SK-N-SH (cell line): Measurements from ENCODE around the gene R3HCC1L. TPM values are rescaled to one million over a fixed set of nuclear protein-coding genes. Genes with fewer than 3 reads are reported as not detected.

ENCODE experiments used
- CTCF ChIA-PET: fragments of 300-600, 350-600 bp; formaldehyde crosslinking; extraction: SDS; loops from one replicate; lab custom pipeline; 2021; lab: Yijun Ruan, JAX
- POLR2A ChIA-PET: fragments of 350-600 bp; sonication (Branson Sonifier 250); formaldehyde crosslinking; extraction: SDS; loops from one replicate; lab custom pipeline; 2020; ENCODE audit warnings: antibody characterized with exemption, inconsistent platforms; lab: Yijun Ruan, JAX
- DNase-seq: peaks from one replicate; pipeline ENCODE4 v3.0.0; 2012
- H2AFZ ChIP-seq: fragments of 200-600 bp; sonication (generic); 2 replicates; pipeline ENCODE4 v1.8.1; 2016; ENCODE audit warnings: antibody characterized with exemption, mild to moderate bottlenecking, low read depth
- H3F3A ChIP-seq: fragments of 200-600 bp; sonication (generic); replicated peaks from 2 replicates; pipeline ENCODE3; 2016; ENCODE audit warnings: antibody characterized with exemption, mild to moderate bottlenecking; ENCODE audit not compliant: insufficient read depth
- H3K27ac ChIP-seq, 2 experiments: fragments of 200-500 bp in 1 of 2; fragments of 200-600 bp in 1 of 2; sonication (Bioruptor generic) in 1 of 2; sonication (generic), shearing (Covaris generic) in 1 of 2; 2 replicates each; pipeline versions ENCODE4 v1.5.1 to v1.6.1; 2014 to 2016; ENCODE audit warnings: low read depth in 2 of 2, inconsistent platforms in 1 of 2, low read length in 1 of 2, mild to moderate bottlenecking in 1 of 2, mixed read lengths in 1 of 2
- H3K27me3 ChIP-seq: fragments of 200-600 bp; sonication (generic), shearing (Covaris generic); 2 replicates; pipeline ENCODE4 v1.6.1; 2016; ENCODE audit warnings: mixed run types; ENCODE audit not compliant: insufficient read depth
- H3K36me3 ChIP-seq, 2 experiments: fragments of 200-500 bp in 1 of 2; fragments of 200-600 bp in 1 of 2; sonication (Bioruptor generic) in 1 of 2; sonication (generic) in 1 of 2; replicated peaks in 1 of 2; 2 replicates each; pipeline versions ENCODE3 to v1.5.1; 2014 to 2016; ENCODE audit warnings: low read length in 1 of 2, mild to moderate bottlenecking in 1 of 2; ENCODE audit not compliant: insufficient read depth in 2 of 2, control insufficient read depth in 1 of 2
- H3K4me1 ChIP-seq, 2 experiments: fragments of 200-500 bp in 1 of 2; fragments of 200-600 bp in 1 of 2; sonication (Bioruptor generic) in 1 of 2; sonication (generic), shearing (Covaris generic) in 1 of 2; 2 replicates each; pipeline versions ENCODE4 v1.5.1 to v1.6.1; 2014 to 2016; ENCODE audit warnings: low read depth in 1 of 2, low read length in 1 of 2, mixed run types in 1 of 2; ENCODE audit not compliant: insufficient read depth in 2 of 2, control insufficient read depth in 1 of 2
- H3K4me2 ChIP-seq: fragments of 200-600 bp; sonication (generic), shearing (Covaris generic); 2 replicates; pipeline ENCODE4 v1.6.1; 2017; ENCODE audit warnings: mixed run types
- H3K4me3 ChIP-seq, 2 experiments: fragments of 200-500 bp in 1 of 2; fragments of 200-600 bp in 1 of 2; sonication (Bioruptor generic) in 1 of 2; sonication (generic), shearing (Covaris generic) in 1 of 2; 2 replicates each; pipeline versions ENCODE4 v1.5.1 to v1.8.1; 2014 to 2016; ENCODE audit warnings: low read depth in 2 of 2, inconsistent platforms in 1 of 2, low read length in 1 of 2, mild to moderate bottlenecking in 1 of 2, mixed read lengths in 1 of 2, moderate library complexity in 1 of 2
- H3K79me2 ChIP-seq: fragments of 200-600 bp; sonication (generic); 2 replicates; pipeline ENCODE4 v1.8.1; 2017; ENCODE audit warnings: mild to moderate bottlenecking; ENCODE audit not compliant: insufficient read depth
- H3K9ac ChIP-seq: fragments of 200-600 bp; sonication (generic); 2 replicates; pipeline ENCODE4 v1.6.1; 2017; ENCODE audit warnings: mixed run types
- H3K9me2 ChIP-seq: fragments of 200-600 bp; sonication (generic); 2 replicates; pipeline ENCODE4 v1.6.1; 2017; ENCODE audit warnings: mixed run types
- H3K9me3 ChIP-seq: fragments of 200-600 bp; sonication (generic); 2 replicates; pipeline ENCODE4 v1.6.1; 2017; ENCODE audit warnings: mixed run types, mild to moderate bottlenecking, moderate library complexity
- H4K20me1 ChIP-seq: fragments of 200-600 bp; sonication (generic); 2 replicates; pipeline ENCODE4 v1.6.1; 2017; ENCODE audit warnings: mild to moderate bottlenecking, mixed run types; ENCODE audit not compliant: insufficient read depth
- FOXM1 ChIP-seq: IDR thresholded peaks from 2 replicates; pipeline ENCODE4 v1.4.0; 2012; ENCODE audit warnings: low read depth, mild to moderate bottlenecking
- JUND ChIP-seq: IDR thresholded peaks from 2 replicates; pipeline ENCODE4 v1.4.0; 2012
- NRF1 ChIP-seq: IDR thresholded peaks from 2 replicates; pipeline ENCODE4 v1.6.1; 2012; ENCODE audit warnings: low read depth, mild to moderate bottlenecking, low read length
- PBX3 ChIP-seq: IDR thresholded peaks from 2 replicates; pipeline ENCODE4; 2012
- RFX5 ChIP-seq: IDR thresholded peaks from 2 replicates; pipeline ENCODE4 v1.6.1; 2012; ENCODE audit warnings: mild to moderate bottlenecking, improper control_type of control experiment, low read length
- RXRA ChIP-seq: IDR thresholded peaks from 2 replicates; pipeline ENCODE4 v1.4.0; 2012; ENCODE audit warnings: low read depth, mild to moderate bottlenecking, borderline replicate concordance
- USF2 ChIP-seq: fragments of 150-350 bp; IDR thresholded peaks from 2 replicates; pipeline ENCODE4 v1.6.1; 2017; ENCODE audit warnings: antibody characterized with exemption, low read length, low read depth, borderline replicate concordance
- ZBTB33 ChIP-seq: IDR thresholded peaks from 2 replicates; pipeline ENCODE4 v1.4.0; 2012; ENCODE audit warnings: low read depth, borderline replicate concordance
- WGBS: methylation state at CpG from one replicate; pipeline ENCODE4 v1.1.6; 2017; ENCODE audit warnings: low lambda C conversion rate; 5-methylcytosine and 5-hydroxymethylcytosine counted together
- polyA plus RNA-seq, 3 experiments: library from polyadenylated mRNA; depleted of rRNA; stranded (reverse); fragments of >200 nt; gene quantifications; 2 replicates each; pipeline ENCODE4 v1.2.3, GENCODE V29; 2012

Gene R3HCC1L
- polyA plus RNA-seq, 1 of the 3 experiments (the other 2 are of a cell fraction): 6.0 TPM

GRCh38 chr10:98144985-98145384 is 10.5 kb downstream of the R3HCC1L start:
- H3K4me1 ChIP-seq: no peaks in the 10 kb centered on the region; a peak in 1 of 4 replicates
- DNase-seq: no peak
- POLR2A ChIA-PET: interaction anchor here (0.7 kb wide), 1 partner anchor 10 kb away, joined by 3 read pairs; no protein-coding TSS in a partner anchor
- peaks cover 28% of the 10 kb centered on the region for H4K20me1 ChIP-seq
- H3F3A ChIP-seq: no peaks in the 10 kb centered on the region
- TF ChIP-seq NRF1 (no peak), RFX5 (no peak), PBX3 (no peak)
- H3K79me2 ChIP-seq: peaks cover 99% of the 10 kb centered on the region
- no peaks in the 10 kb centered on the region for H3K27me3 ChIP-seq
- CTCF ChIA-PET: interaction anchor here (0.6 kb wide), 1 partner anchor 99 kb away, joined by 3 read pairs; no protein-coding TSS in a partner anchor
- H3K27ac ChIP-seq: no peak overlapping the region
- no peak overlapping the region for H3K4me2 ChIP-seq
- H3K9me2 ChIP-seq: no peaks in the 10 kb centered on the region
- WGBS: 93% methylated on average over 2 of the region's 2 CpGs
- no peak overlapping the region for H3K4me3 ChIP-seq
- H2AFZ ChIP-seq: no peak overlapping the region
- H3K36me3 ChIP-seq: no peaks in the 10 kb centered on the region
- H3K9ac ChIP-seq: no peak overlapping the region
- H3K9me3 ChIP-seq: no peaks in the 10 kb centered on the region

GRCh38 chr10:98149858-98150257 is 15.4 kb downstream of the R3HCC1L start:
- H3K27ac ChIP-seq: no peak overlapping the region
- no peak overlapping the region for H2AFZ ChIP-seq
- H3K4me1 ChIP-seq: no peaks in the 10 kb centered on the region; a peak in 1 of 4 replicates
- no peaks in the 10 kb centered on the region for H3F3A ChIP-seq
- DNase-seq: no peak
- H4K20me1 ChIP-seq: peaks cover 6% of the 10 kb centered on the region
- CTCF ChIA-PET: no interaction called here
- no peak overlapping the region for H3K4me3 ChIP-seq
- H3K4me2 ChIP-seq: no peak overlapping the region
- WGBS: 97% methylated on average over 1 of the region's 1 CpG
- TF ChIP-seq USF2 (no peak), FOXM1 (no peak), ZBTB33 (no peak), JUND (no peak), RXRA (no peak)
- no peak overlapping the region for H3K9ac ChIP-seq
- H3K9me3 ChIP-seq: no peaks in the 10 kb centered on the region
- H3K27me3 ChIP-seq: no peaks in the 10 kb centered on the region
- peaks cover 82% of the 10 kb centered on the region for H3K79me2 ChIP-seq
- no peaks in the 10 kb centered on the region for H3K9me2 ChIP-seq
- H3K36me3 ChIP-seq: no peaks in the 10 kb centered on the region
- POLR2A ChIA-PET: no interaction called here
